Measurements from ENCODE around the gene POLG2. TPM values are rescaled to one million over a fixed set of nuclear protein-coding genes. Genes with fewer than 3 reads are reported as not detected.
"Not testable (repeated sequence)": the region's sequence is repeated elsewhere in the genome, so short reads cannot be mapped to it uniquely, and the experiment has no call there.

Gene POLG2
- total and polyA plus RNA-seq, 4 donors = 3.0 to 8.0 (median 6.6) TPM

DNA sequence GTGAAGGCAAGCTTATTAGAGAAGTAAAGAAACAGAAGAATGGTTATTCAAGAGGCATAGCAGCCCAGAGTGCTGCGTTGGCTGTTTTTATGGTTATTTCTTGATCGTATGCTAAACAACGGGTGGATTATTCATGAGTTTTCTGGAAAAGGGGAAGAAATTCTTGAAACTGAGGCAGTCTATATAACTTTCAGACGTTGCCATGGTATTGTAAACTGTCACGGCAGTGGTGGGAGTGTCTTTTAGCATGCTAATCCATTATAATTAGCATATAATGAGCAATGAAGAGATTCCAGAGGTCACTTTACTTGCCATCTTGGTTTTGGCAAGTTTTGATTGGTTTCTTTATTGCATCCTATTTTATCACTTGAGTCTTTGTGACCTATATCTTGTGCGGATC, 65.3 kb downstream of the POLG2 start:
- H3K9ac ChIP-seq (ENCODE audit: low read depth in 1 of 2, low read length in 2 of 2) = no peak overlapping the region
- no peaks in the 10 kb centered on the region for H3K9me3 ChIP-seq (ENCODE audit: control insufficient read depth in 4 of 4, low read length in 3 of 4)
- 78% methylated on average over 6 of the region's 6 CpGs for WGBS
- no peak overlapping the region for H3K27ac ChIP-seq (ENCODE audit: low read depth in 1 of 2, low read length in 2 of 2)
- H3K4me1 ChIP-seq (ENCODE audit: control insufficient read depth in 4 of 4, insufficient read depth in 4 of 4, low read length in 3 of 4) = no peaks in the 10 kb centered on the region
- no peak for DNase-seq (ENCODE audit: low spot score)
- TF ChIP-seq HNF4G (IDR thresholded peaks at IDR 0.05) (no peak), FOXA1 (IDR thresholded peaks at IDR 0.05) (no peak), RAD21 (IDR thresholded peaks at IDR 0.05) (no peak), ZBTB33 (IDR thresholded peaks at IDR 0.05) (no peak), YY1 (IDR thresholded peaks at IDR 0.05) (no peak), JUND (IDR thresholded peaks at IDR 0.05) (no peak), FOXA2 (IDR thresholded peaks at IDR 0.05) (no peak)
- H3K27me3 ChIP-seq (ENCODE audit: control insufficient read depth in 4 of 4, insufficient read depth in 4 of 4, low read length in 3 of 4) = no peaks in the 10 kb centered on the region
- no peaks in the 10 kb centered on the region for H3K36me3 ChIP-seq (ENCODE audit: control insufficient read depth in 4 of 4, insufficient read depth in 3 of 4, low read depth in 1 of 4, low read length in 3 of 4)
- H3K4me3 ChIP-seq (ENCODE audit: low read depth in 1 of 3, low read length in 3 of 3) = no peak overlapping the region

GRCh38 chr17:64430036-64430435, 66.8 kb downstream of the POLG2 start:
- not testable (repeated sequence) for H3K27ac ChIP-seq (ENCODE audit: low read depth in 1 of 2, low read length in 2 of 2); DNase-seq (ENCODE audit: low spot score); H3K27me3 ChIP-seq (ENCODE audit: control insufficient read depth in 4 of 4, insufficient read depth in 4 of 4, low read length in 3 of 4); H3K4me1 ChIP-seq (ENCODE audit: control insufficient read depth in 4 of 4, insufficient read depth in 4 of 4, low read length in 3 of 4); H3K36me3 ChIP-seq (ENCODE audit: control insufficient read depth in 4 of 4, insufficient read depth in 3 of 4, low read depth in 1 of 4, low read length in 3 of 4); H3K9ac ChIP-seq (ENCODE audit: low read depth in 1 of 2, low read length in 2 of 2); H3K9me3 ChIP-seq (ENCODE audit: control insufficient read depth in 4 of 4, low read length in 3 of 4); H3K4me3 ChIP-seq (ENCODE audit: low read depth in 1 of 3, low read length in 3 of 3)
- 81% methylated on average over 2 of the region's 2 CpGs for WGBS

GRCh38 chr17:64428406-64428805, 68.4 kb downstream of the POLG2 start:
- WGBS = 88% methylated on average over 1 of the region's 1 CpG
- Histone ChIP-seq H3K9me3 (ENCODE audit: control insufficient read depth in 4 of 4, low read length in 3 of 4) (no peaks in the 10 kb centered on the region), H3K36me3 (ENCODE audit: control insufficient read depth in 4 of 4, insufficient read depth in 3 of 4, low read depth in 1 of 4, low read length in 3 of 4) (no peaks in the 10 kb centered on the region)

More at GRCh38 chr17:64428406-64428805, 68.4 kb downstream of the POLG2 start:
- Histone ChIP-seq H3K27ac (ENCODE audit: low read depth in 1 of 2, low read length in 2 of 2) (no peak overlapping the region), H3K27me3 (ENCODE audit: control insufficient read depth in 4 of 4, insufficient read depth in 4 of 4, low read length in 3 of 4) (no peaks in the 10 kb centered on the region), H3K4me3 (ENCODE audit: low read depth in 1 of 3, low read length in 3 of 3) (no peak overlapping the region), H3K4me1 (ENCODE audit: control insufficient read depth in 4 of 4, insufficient read depth in 4 of 4, low read length in 3 of 4) (no peaks in the 10 kb centered on the region), H3K9ac (ENCODE audit: low read depth in 1 of 2, low read length in 2 of 2) (no peak overlapping the region)
- TF ChIP-seq, protein P1, sequence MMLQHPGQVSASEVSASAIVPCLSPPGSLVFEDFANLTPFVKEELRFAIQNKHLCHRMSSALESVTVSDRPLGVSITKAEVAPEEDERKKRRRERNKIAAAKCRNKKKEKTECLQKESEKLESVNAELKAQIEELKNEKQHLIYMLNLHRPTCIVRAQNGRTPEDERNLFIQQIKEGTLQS (IDR thresholded peaks at IDR 0.05) = no peak
- TF ChIP-seq MAX (IDR thresholded peaks at IDR 0.05) (no peak), HNF4A (conservative IDR thresholded peaks at IDR 0.05) (no peak), FOXA2 (IDR thresholded peaks at IDR 0.05) (no peak), RXRA (IDR thresholded peaks at IDR 0.05) (no peak), REST (IDR thresholded peaks at IDR 0.05) (no peak), EGR1 (IDR thresholded peaks at IDR 0.05; ENCODE audit: low read depth in 2 of 2) (no peak), RAD21 (IDR thresholded peaks at IDR 0.05) (no peak), TAF1 (conservative IDR thresholded peaks at IDR 0.05) (no peak)
- no peak for DNase-seq (ENCODE audit: low spot score)

Small RNA genes within 50 kb of the gene (small RNA-seq; reads per million reads assigned to genes)
- not detected for gene ATP5MFP4

Other genes starting within 250 kb of the POLG2 start
- gene TEX2, start 233.8 kb downstream of the POLG2 start, total RNA-seq = 10 to 100 TPM; 33.5 to 39.8 TPM
- gene TEX2, start 233.8 kb downstream of the POLG2 start, polyA plus RNA-seq = 10 to 100 TPM; 15.9 to 22.9 TPM
- gene PECAM1, start 106.2 kb downstream of the POLG2 start, total RNA-seq = 10 to 100 TPM; 15.5 to 18.3 TPM
- gene PECAM1, start 106.2 kb downstream of the POLG2 start, polyA plus RNA-seq = 10 to 100 TPM in 1 of 2 donors, 1 to 10 TPM in 1; 9.4 to 13.0 TPM
- gene MILR1, start 47.9 kb downstream of the POLG2 start, total RNA-seq = 1 to 10 TPM; 2.5 to 3.8 TPM
- 1 to 10 TPM; 1.2 to 1.4 TPM for gene MILR1, start 47.9 kb downstream of the POLG2 start, polyA plus RNA-seq
- 100 to 1,000 TPM; 165 to 357 TPM for gene DDX5, start 9.2 kb upstream of the POLG2 start, total RNA-seq
- gene DDX5, start 9.2 kb upstream of the POLG2 start, polyA plus RNA-seq = 100 to 1,000 TPM; 249 to 329 TPM
- gene CEP95, start 9.9 kb upstream of the POLG2 start, total RNA-seq = 10 to 100 TPM; 13.9 to 23.3 TPM
- 1 to 10 TPM; 5.3 to 8.1 TPM for gene CEP95, start 9.9 kb upstream of the POLG2 start, polyA plus RNA-seq
- gene SMURF2, start 165.3 kb upstream of the POLG2 start, total RNA-seq = 1 to 10 TPM; 4.9 to 6.9 TPM
- 1 to 10 TPM; 2.0 to 2.1 TPM for gene SMURF2, start 165.3 kb upstream of the POLG2 start, polyA plus RNA-seq

Data from liver (tissue), 10 donors.